GM18951 (cell line): ENCODE results near the gene MDFIC.

Experiments
- POLR2A ChIP-seq: IDR thresholded peaks from 4 replicates; pipeline ENCODE4 v1.6.1; 2011; ENCODE audit warnings: mild to moderate bottlenecking; ENCODE audit not compliant: insufficient read length, insufficient read depth; ENCODE audit errors: extremely low read depth
- in situ Hi-C: fragments of 300-500 bp; cut with MboI; formaldehyde crosslinking; loops from one replicate; pipeline ENCODE4 v1.12.0; 2022; ENCODE audit warnings: low sequenced_read_pairs, mixed read lengths, inconsistent platforms; ENCODE audit not compliant: unreplicated experiment

MDFIC gene

GRCh38 chr7:114975401-114975800 is 53.5 kb downstream of the MDFIC start:
- TF ChIP-seq POLR2A: no peak
- in situ Hi-C loops: no loop called here

GRCh38 chr7:114976666-114977065 is 54.8 kb downstream of the MDFIC start:
- no peak for TF ChIP-seq POLR2A
- in situ Hi-C loops: no loop called here

- in situ Hi-C loops: no loop called here
- no peak for TF ChIP-seq POLR2A
Measured at GRCh38 chr7:114977277-114977676, 55.4 kb downstream of the MDFIC start.

GRCh38 chr7:114979388-114979787 is 57.5 kb downstream of the MDFIC start:
- in situ Hi-C loops: no loop called here
- TF ChIP-seq POLR2A: no peak

- in situ Hi-C loops: no loop called here
Measured at GRCh38 chr7:114979803-114980507, 58.1 kb downstream of the MDFIC start.

GRCh38 chr7:114981323-114981722 is 59.4 kb downstream of the MDFIC start:
- in situ Hi-C loops: no loop called here

More at GRCh38 chr7:114979803-114980507, 58.1 kb downstream of the MDFIC start:
- TF ChIP-seq POLR2A: no peak

GRCh38 chr7:114985116-114985715 is 63.3 kb downstream of the MDFIC start:
- TF ChIP-seq POLR2A: no peak
- in situ Hi-C loops: no loop called here

More at GRCh38 chr7:114981323-114981722, 59.4 kb downstream of the MDFIC start:
- no peak for TF ChIP-seq POLR2A

GRCh38 chr7:114986190-114987180 is 64.6 kb downstream of the MDFIC start:
- in situ Hi-C loops: no loop called here

GRCh38 chr7:114988026-114988425 is 66.1 kb downstream of the MDFIC start:
- no peak for TF ChIP-seq POLR2A
- in situ Hi-C loops: no loop called here

More at GRCh38 chr7:114986190-114987180, 64.6 kb downstream of the MDFIC start:
- TF ChIP-seq POLR2A: no peak

GRCh38 chr7:114988755-114989375 is 67.0 kb downstream of the MDFIC start:
- in situ Hi-C loops: no loop called here
- no peak for TF ChIP-seq POLR2A

GRCh38 chr7:114989531-114989930 is 67.6 kb downstream of the MDFIC start:
- in situ Hi-C loops: no loop called here
- TF ChIP-seq POLR2A: no peak

- no peak for TF ChIP-seq POLR2A
Measured at GRCh38 chr7:114997487-114998404, 75.9 kb downstream of the MDFIC start.

More at GRCh38 chr7:114997487-114998404, 75.9 kb downstream of the MDFIC start:
- in situ Hi-C loops: no loop called here
